Upper lobe of left lung (tissue), 4 donors: ENCODE data around the gene SLC43A3.

ENCODE experiments used
- CTCF ChIP-seq, 6 experiments: fragments of 450-650 bp in 4 of 6; fragments of 200-600 bp in 2 of 6; sonication (generic) in 2 of 6; IDR thresholded peaks; one replicate each; pipeline ENCODE4 v1.5.1; 2016 to 2019; ENCODE audit warnings: antibody characterized with exemption in 6 of 6
- POLR2A ChIP-seq, 4 donors: fragments of 450-650 bp; IDR thresholded peaks; one replicate each; pipeline ENCODE4 v1.5.1; 2016 to 2017; ENCODE audit warnings: antibody characterized with exemption in 4 of 4, mild to moderate bottlenecking in 2 of 4

GRCh38 chr11:57459164-57460021 is 32.5 kb upstream of the SLC43A3 start:
- TF ChIP-seq POLR2A (IDR thresholded peaks at IDR 0.05): no peak
- no peak for TF ChIP-seq CTCF (IDR thresholded peaks at IDR 0.05)
